Right atrium auricular region (tissue), 2 donors: ENCODE measurements around the gene GLYR1. TPM values are rescaled to one million over a fixed set of nuclear protein-coding genes. Genes with fewer than 3 reads are reported as not detected.

Experiments used
- DNase-seq: peaks from one replicate; pipeline ENCODE4 v3.0.0-alpha.2; 2019; ENCODE audit warnings: low spot score
- H3K27ac ChIP-seq, 2 donors: fragments of 200-600 bp; sonication (generic); 1 replicate in 1 of 2; 2 replicates in 1 of 2; pipeline ENCODE4 v1.5.1; 2016 to 2019
- H3K27me3 ChIP-seq, 2 donors: fragments of 200-600 bp; sonication (generic); one replicate each; pipeline versions ENCODE4 v1.5.1 to v1.6.0; 2017 to 2019
- H3K36me3 ChIP-seq: fragments of 200-600 bp; sonication (generic); one replicate; pipeline ENCODE4 v1.5.1; 2016
- H3K4me1 ChIP-seq, 2 donors: fragments of 200-600 bp; sonication (generic); one replicate each; pipeline versions ENCODE4 v1.5.1 to v1.6.0; 2017 to 2019
- H3K4me3 ChIP-seq, 2 donors: fragments of 200-600 bp; sonication (generic); 1 replicate in 1 of 2; 2 replicates in 1 of 2; pipeline ENCODE4 v1.5.1; 2017 to 2019; ENCODE audit warnings: mild to moderate bottlenecking in 1 of 2, moderate library complexity in 1 of 2
- H3K9me3 ChIP-seq, 2 donors: fragments of 200-600 bp; sonication (generic); one replicate each; pipeline ENCODE4 v1.5.1; 2019
- total RNA-seq, 2 donors: library from RNA; depleted of rRNA; stranded (reverse); fragments of >200 nt; gene quantifications; one replicate each; pipeline ENCODE4 v1.1.0, GENCODE V29; 2016
- TF ChIP-seq, protein P1 (sequence below), 2 donors: fragments of 200-600 bp; sonication (generic); IDR thresholded peaks; one replicate each; pipeline ENCODE4 v1.5.1; 2019; ENCODE audit warnings: antibody characterized with exemption in 2 of 2

Gene GLYR1
- total RNA-seq, 2 donors from 2014 or later = 37.4 to 39.4 TPM

DNA sequence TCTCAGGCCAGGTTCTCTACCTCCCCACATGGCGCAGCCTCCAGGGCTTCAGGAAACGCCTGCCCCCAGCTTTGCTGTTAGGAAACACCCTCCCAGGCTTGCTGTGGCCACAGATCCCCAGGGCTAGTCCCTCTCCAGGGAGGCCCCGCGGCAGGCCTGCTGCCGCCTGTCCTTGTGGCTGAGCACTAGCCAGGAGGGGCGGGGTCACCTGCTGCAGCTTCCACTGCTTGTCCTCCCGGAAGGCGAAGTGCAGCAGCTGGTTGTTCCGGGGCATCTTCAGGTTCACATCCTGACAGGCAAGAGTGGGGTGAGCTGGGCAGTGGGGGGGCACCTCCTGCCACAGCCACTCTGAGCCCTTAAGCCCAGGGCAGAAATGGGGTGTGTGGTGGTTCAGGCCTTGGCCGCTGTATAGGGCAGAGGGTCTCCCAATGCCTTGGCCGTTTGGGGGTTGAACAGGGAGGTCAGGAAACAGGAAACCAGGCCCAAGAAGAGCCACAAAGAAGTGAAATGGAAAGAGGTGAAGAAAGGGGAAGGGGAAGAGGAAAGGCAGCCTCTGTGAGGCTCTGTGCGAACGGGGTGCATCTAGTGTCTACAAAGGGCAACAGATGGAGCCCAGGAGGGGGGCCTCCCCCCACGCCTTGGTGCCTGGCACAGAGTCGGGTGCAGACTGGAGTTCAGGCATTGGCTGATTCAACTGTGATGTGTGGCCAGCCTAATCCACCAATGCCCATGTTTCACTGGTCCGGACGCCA, 46.6 kb downstream of the GLYR1 start:
- H3K4me1 ChIP-seq = peaks cover 0 to 44% of the 10 kb centered on the region in 2 donors
- H3K4me3 ChIP-seq = no peak overlapping the region
- no peak overlapping the region for H3K27ac ChIP-seq
- no peaks in the 10 kb centered on the region for H3K27me3 ChIP-seq
- peaks cover 21% of the 10 kb centered on the region for H3K36me3 ChIP-seq
- H3K9me3 ChIP-seq = no peaks in the 10 kb centered on the region
- DNase-seq = no peak
- TF ChIP-seq, protein P1, sequence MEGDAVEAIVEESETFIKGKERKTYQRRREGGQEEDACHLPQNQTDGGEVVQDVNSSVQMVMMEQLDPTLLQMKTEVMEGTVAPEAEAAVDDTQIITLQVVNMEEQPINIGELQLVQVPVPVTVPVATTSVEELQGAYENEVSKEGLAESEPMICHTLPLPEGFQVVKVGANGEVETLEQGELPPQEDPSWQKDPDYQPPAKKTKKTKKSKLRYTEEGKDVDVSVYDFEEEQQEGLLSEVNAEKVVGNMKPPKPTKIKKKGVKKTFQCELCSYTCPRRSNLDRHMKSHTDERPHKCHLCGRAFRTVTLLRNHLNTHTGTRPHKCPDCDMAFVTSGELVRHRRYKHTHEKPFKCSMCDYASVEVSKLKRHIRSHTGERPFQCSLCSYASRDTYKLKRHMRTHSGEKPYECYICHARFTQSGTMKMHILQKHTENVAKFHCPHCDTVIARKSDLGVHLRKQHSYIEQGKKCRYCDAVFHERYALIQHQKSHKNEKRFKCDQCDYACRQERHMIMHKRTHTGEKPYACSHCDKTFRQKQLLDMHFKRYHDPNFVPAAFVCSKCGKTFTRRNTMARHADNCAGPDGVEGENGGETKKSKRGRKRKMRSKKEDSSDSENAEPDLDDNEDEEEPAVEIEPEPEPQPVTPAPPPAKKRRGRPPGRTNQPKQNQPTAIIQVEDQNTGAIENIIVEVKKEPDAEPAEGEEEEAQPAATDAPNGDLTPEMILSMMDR (IDR thresholded peaks at IDR 0.05) = no peak

DNA sequence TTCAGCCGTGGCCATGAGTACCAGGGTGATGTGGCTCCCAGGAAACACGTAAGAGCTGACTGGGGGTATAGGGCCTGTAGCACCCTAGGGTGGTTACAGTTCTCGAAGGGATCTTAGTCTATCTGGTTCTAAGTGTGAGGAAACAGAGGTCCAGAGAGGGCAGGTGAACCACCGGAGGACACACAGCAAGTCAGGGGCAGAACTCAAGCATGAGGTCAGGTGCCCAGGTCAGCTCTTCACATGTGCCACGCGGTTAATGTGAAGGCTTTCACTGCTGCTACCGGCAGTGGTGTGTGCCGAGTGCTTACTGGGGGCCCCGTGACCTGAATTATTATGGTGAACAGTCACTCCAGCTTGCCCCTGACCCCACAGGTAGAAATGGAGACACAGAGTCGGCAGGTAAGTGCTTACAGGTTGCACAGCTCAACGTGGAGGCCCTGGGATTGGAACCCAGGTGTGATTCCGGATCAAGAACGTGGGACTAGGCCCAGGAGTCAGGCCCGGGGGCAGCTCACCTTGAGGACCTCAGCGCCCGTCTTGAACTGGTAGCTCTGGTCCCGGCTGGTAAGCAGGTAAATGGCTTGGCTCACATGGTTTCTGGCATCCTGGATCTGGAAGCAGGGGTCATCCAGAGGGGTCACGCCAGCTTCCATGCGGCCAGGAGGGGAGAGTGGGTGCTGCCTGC, 47.8 kb downstream of the GLYR1 start:
- TF ChIP-seq, protein P1 (IDR thresholded peaks at IDR 0.05) = no peak
- H3K9me3 ChIP-seq = no peaks in the 10 kb centered on the region
- peaks cover 0 to 33% of the 10 kb centered on the region in 2 donors for H3K4me1 ChIP-seq
- H3K36me3 ChIP-seq = peaks cover 11% of the 10 kb centered on the region
- no peak overlapping the region for H3K27ac ChIP-seq
- no peak overlapping the region for H3K4me3 ChIP-seq
- DNase-seq = no peak
- H3K27me3 ChIP-seq = no peaks in the 10 kb centered on the region

DNA sequence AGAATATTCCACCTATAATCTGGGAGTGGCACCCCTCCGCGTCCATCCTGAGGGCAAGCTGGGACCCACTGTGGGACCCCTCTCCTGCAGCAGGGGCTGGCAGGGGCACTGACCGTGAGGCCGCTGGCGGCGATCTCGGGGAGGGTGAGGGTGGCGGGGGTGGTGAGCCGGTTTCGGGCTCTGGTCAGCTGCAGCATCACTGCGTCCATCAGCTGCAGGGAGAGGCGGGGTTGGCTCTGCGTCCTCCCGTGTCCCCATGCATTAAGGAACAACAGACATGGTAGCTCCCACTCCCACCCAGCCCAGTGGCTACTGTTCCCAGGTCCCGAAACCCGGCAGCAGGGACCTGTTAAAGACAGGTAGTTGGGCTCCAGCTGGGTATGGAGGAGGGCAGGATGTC, 48.6 kb downstream of the GLYR1 start:
- peaks cover 0 to 26% of the 10 kb centered on the region in 2 donors for H3K4me1 ChIP-seq
- H3K4me3 ChIP-seq = no peak overlapping the region
- H3K36me3 ChIP-seq = peaks cover 8% of the 10 kb centered on the region
- no peaks in the 10 kb centered on the region for H3K27me3 ChIP-seq
- no peaks in the 10 kb centered on the region for H3K9me3 ChIP-seq
- no peak overlapping the region for H3K27ac ChIP-seq
- DNase-seq = no peak
- TF ChIP-seq, protein P1 (IDR thresholded peaks at IDR 0.05) = no peak

DNA sequence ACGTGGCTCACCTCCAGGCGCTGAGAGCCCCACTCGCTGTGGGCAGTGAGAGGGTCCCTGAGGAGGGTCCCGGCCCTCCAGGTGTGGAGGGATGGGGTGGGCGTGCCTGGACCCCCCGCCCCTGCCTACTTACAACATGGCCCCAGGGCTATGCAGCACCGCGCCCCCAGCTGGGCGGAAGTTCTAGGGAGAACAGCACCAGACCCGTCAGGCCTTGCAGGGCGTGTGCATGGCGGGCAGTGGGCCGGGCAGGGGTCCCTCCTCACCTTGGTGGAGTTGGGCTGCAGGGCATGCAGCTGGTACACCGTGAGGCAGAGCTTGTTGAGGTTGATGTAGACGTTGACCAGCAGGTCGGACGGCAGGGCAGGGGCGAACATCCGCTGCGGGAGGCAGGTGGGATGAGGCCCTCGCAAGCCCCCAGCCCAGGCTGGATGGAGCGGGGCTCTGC, 49.3 kb downstream of the GLYR1 start:
- no peak overlapping the region for H3K27ac ChIP-seq
- H3K27me3 ChIP-seq = no peaks in the 10 kb centered on the region
- H3K36me3 ChIP-seq = peaks cover 8% of the 10 kb centered on the region
- no peak overlapping the region for H3K4me3 ChIP-seq
- no peak for DNase-seq
- peaks cover 0 to 20% of the 10 kb centered on the region in 2 donors for H3K4me1 ChIP-seq
- H3K9me3 ChIP-seq = no peaks in the 10 kb centered on the region
- TF ChIP-seq, protein P1 (IDR thresholded peaks at IDR 0.05) = no peak

DNA sequence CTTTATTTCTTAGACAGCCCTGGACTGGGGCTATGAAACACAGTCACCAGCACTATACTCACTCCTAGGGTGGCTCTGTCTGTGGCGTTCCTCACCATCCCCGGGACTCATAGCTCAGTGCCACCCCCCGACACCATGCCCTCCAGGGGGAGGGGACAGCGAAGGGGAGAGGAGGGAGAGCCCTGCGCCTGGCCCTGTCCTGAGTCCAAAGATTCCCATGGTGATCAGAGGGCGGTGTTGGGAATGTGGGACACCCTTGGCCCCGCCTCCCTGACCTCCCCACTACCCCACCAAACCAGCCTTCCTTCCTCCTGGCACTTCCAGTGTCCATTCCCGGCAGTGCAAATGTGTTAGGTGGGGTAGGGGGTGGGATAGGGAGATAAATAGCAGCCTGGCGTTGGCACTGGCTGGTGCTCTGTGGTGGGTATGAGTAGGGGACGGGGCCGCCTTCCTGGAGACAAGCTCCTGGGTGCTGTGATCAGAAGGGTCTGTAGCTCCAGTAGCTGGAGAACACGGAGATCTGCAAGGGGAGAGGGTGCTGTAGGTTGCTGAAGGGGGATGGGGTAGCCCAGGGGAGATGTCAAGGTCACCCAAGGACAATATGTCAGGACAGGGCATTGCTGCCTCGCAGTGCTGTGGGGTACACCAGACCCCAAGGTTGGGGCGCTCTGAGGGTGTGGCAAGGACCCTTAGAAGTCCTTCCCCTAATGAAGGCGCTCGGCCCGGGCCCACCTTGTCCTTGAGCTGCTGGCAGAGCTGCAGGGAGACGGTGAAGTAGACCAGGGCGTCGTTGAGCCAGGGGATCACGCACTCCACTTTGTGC, 49.9 kb downstream of the GLYR1 start:
- peaks cover 0 to 20% of the 10 kb centered on the region in 2 donors for H3K4me1 ChIP-seq
- no peak overlapping the region for H3K27ac ChIP-seq
- no peak for DNase-seq
- TF ChIP-seq, protein P1 (IDR thresholded peaks at IDR 0.05) = no peak
- peaks cover 8% of the 10 kb centered on the region for H3K36me3 ChIP-seq
- no peak overlapping the region for H3K4me3 ChIP-seq
- no peaks in the 10 kb centered on the region for H3K9me3 ChIP-seq
- H3K27me3 ChIP-seq = no peaks in the 10 kb centered on the region
